Measurements from ENCODE around the gene PROK2. TPM values are rescaled to one million over a fixed set of nuclear protein-coding genes. Genes with fewer than 3 reads are reported as not detected.

Gene PROK2
- total RNA-seq, result 0.82 TPM

GRCh38 chr3:71784914-71785531 lies at the start of gene PROK2:
TSS of gene PROK2 (minus strand) at chr3:71785148. CDS start at chr3:71785052, 96 bp downstream.

DNA sequence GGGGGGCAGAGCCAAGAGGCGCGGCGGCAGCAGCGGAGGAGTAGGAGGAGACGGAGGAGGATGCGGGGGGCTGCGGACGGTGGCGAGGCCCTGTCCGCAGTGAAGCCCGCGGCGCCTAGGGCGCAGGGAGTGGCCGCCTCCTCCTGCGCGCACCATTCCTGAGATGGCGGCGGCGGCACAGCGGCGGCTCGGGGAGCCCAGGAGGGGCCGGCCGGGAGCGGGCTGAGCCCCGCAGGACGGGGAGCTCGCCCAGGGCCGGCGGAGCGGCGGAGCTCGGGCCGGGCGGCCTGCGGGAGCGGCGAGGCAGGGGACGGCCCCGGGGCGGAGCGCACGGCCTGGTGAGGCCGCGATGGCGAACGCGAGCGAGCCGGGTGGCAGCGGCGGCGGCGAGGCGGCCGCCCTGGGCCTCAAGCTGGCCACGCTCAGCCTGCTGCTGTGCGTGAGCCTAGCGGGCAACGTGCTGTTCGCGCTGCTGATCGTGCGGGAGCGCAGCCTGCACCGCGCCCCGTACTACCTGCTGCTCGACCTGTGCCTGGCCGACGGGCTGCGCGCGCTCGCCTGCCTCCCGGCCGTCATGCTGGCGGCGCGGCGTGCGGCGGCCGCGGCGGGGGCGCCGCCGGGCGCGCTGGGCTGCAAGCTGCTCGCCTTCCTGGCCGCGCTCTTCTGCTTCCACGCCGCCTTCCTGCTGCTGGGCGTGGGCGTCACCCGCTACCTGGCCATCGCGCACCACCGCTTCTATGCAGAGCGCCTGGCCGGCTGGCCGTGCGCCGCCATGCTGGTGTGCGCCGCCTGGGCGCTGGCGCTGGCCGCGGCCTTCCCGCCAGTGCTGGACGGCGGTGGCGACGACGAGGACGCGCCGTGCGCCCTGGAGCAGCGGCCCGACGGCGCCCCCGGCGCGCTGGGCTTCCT lies 31.0 kb downstream of the PROK2 start, which contains the start of gene GPR27:
Gene GPR27 (plus strand): TSS at position 155 of the 909 bp plus-strand sequence. CDS start 195 bp downstream, at position 350.

DNA sequence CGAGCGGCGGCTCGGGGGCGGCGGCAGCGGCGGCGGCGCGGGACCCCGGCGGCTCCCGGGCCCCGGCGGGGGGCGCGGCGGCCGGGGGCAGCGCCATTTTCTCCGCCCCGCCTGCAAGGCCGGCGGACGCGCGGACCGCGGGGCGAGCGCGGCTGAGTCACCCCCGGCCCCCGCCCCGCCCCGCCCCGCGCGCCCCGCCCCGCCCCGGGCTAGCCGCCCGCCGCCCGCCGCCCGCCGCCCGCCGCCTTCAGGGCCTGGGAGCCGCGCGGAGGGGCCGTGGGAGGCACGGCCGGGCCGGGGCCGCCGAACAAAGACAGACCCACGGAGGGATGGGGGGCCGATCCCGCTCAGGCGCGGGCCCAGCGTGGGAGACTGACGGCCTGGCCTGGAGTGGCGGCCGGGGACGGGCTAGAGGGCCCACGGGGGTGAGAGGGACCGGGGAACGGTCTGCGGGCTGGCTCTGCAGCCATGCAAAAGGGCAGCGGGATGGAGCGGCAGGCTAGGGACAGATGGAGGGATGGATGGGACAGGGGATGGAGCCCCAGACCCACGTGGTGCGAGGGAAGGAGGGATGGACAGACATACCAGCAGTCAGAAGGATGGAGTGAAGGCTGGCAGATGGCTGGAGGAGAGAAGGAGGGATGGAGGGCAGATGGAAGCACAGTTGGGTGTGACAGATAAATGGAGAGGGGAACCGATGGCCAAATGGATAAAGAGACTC lies 59.5 kb downstream of the PROK2 start, which contains the start of gene EIF4E3:
Gene EIF4E3 (minus strand): TSS at position 132 of the 721 bp plus-strand sequence. CDS start 35 bp downstream, at position 97.

Small RNA genes lying within 50 kb of the gene (small RNA-seq; reads per million reads assigned to genes)
- gene RN7SL271P (ENCODE audit: low replicate concordance), result not detected

Other genes starting within 250 kb of the PROK2 start
- gene FOXP1, start 201.4 kb downstream of the PROK2 start, total RNA-seq, result 84.0 TPM
- 7.2 TPM for gene EIF4E3, start 59.7 kb downstream of the PROK2 start, total RNA-seq
- 9.0 TPM for gene GPR27, start 31.3 kb downstream of the PROK2 start, total RNA-seq